ENCODE measurements around the gene EHHADH.

EHHADH gene

GRCh38 chr3:185225523-185225922 is 28.3 kb downstream of the EHHADH start:
- ATAC-seq (replicated peaks): no peak
- DNase-seq: no peak
- Mint-ChIP-seq H3K27me3 (no peaks in the 10 kb centered on the region), H3K4me3 (no peak overlapping the region), H3K27ac (no peak overlapping the region), H3K9me3 (no peaks in the 10 kb centered on the region), H3K4me1 (no peaks in the 10 kb centered on the region), H3K36me3 (peaks cover 2 to 3% of the 10 kb centered on the region in 2 donors)

GRCh38 chr3:185225080-185225479 is 28.8 kb downstream of the EHHADH start:
- DNase-seq: no peak
- H3K27me3 Mint-ChIP-seq: no peaks in the 10 kb centered on the region
- H3K4me3 Mint-ChIP-seq: no peak overlapping the region
- H3K27ac Mint-ChIP-seq: no peak overlapping the region
- H3K4me1 Mint-ChIP-seq: no peaks in the 10 kb centered on the region
- no peak for ATAC-seq (replicated peaks)
- H3K36me3 Mint-ChIP-seq: peaks cover 2 to 3% of the 10 kb centered on the region in 2 donors
- no peaks in the 10 kb centered on the region for H3K9me3 Mint-ChIP-seq

DNA sequence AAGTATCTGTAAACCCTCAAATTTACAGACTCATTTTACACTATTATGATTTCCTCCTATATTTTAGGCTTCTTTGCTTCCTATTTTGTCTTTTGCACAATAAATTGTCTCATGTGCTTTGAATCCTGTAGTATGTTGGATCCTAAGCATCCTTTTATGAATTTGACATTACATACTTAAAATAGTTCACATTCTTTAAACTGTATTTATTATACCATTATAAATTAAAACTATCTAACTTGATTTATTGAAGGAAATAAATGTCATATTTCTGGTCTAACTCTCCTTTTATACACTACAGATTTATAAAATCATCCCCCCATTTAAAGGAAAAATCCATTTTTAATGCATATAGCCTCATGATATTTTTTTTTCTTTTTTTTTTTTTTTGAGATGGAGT is 32.6 kb downstream of the EHHADH start:
- Mint-ChIP-seq H3K27ac (no peak overlapping the region), H3K27me3 (no peaks in the 10 kb centered on the region), H3K9me3 (no peaks in the 10 kb centered on the region), H3K36me3 (no peaks in the 10 kb centered on the region), H3K4me1 (no peaks in the 10 kb centered on the region), H3K4me3 (no peak overlapping the region)
- DNase-seq (no peak), ATAC-seq (replicated peaks) (no peak)

DNA sequence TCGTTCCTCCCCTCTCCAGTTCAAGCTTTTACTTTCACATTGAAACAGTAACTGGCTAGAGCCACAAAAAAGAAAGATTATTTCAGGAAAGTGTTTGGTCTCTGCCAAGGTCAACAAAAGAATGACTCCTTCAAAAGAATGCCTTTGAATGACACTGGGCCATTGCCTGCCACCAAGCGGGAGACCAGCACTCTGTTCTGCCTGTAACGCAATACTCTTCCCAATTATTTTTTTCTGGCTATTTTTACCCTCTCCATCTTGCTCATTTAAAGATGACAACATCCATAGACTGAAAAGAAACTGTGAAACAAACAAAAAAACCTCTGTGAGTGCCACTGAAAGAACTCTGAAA is 37.3 kb downstream of the EHHADH start:
- H3K4me3 Mint-ChIP-seq: no peak overlapping the region
- no peaks in the 10 kb centered on the region for H3K36me3 Mint-ChIP-seq
- ATAC-seq (replicated peaks) (no peak), DNase-seq (no peak)
- H3K9me3 Mint-ChIP-seq: no peaks in the 10 kb centered on the region
- H3K27me3 Mint-ChIP-seq: no peaks in the 10 kb centered on the region
- H3K27ac Mint-ChIP-seq: no peak overlapping the region
- no peaks in the 10 kb centered on the region for H3K4me1 Mint-ChIP-seq

- DNase-seq: no peak
Observed at GRCh38 chr3:185215873-185216606, 37.8 kb downstream of the EHHADH start.

DNA sequence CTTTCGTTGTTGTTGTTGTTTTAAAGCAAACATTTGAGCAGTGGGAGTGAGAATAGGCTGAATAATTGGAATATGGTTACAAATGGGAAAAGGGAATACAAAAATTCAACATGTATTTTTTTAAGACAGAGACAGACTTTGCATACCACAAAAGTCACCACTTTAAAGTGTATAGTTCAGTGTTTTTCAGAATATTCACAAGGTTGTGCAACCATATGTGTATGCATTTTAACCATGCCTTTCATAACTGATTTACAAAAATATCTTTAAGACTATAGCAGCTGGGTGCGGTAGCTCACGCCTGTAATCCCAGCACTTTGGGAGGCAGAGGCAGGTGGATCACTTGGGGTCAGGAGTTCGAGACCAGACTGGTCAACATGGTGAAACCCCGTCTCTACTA is 41.3 kb downstream of the EHHADH start:
- H3K4me3 Mint-ChIP-seq: no peak overlapping the region
- peaks cover 0 to 2% of the 10 kb centered on the region in 2 donors for H3K4me1 Mint-ChIP-seq
- no peaks in the 10 kb centered on the region for H3K27me3 Mint-ChIP-seq
- ATAC-seq (replicated peaks) (no peak), DNase-seq (no peak)
- no peaks in the 10 kb centered on the region for H3K9me3 Mint-ChIP-seq
- no peaks in the 10 kb centered on the region for H3K36me3 Mint-ChIP-seq
- no peak overlapping the region for H3K27ac Mint-ChIP-seq

More at GRCh38 chr3:185215873-185216606, 37.8 kb downstream of the EHHADH start:
- H3K4me1 Mint-ChIP-seq: no peaks in the 10 kb centered on the region
- no peak overlapping the region for H3K4me3 Mint-ChIP-seq
- no peaks in the 10 kb centered on the region for H3K36me3 Mint-ChIP-seq
- no peak overlapping the region for H3K27ac Mint-ChIP-seq
- no peaks in the 10 kb centered on the region for H3K27me3 Mint-ChIP-seq
- no peak for ATAC-seq (replicated peaks)
- H3K9me3 Mint-ChIP-seq: no peaks in the 10 kb centered on the region

- Mint-ChIP-seq H3K36me3 (no peaks in the 10 kb centered on the region), H3K9me3 (no peaks in the 10 kb centered on the region), H3K27ac (no peak overlapping the region), H3K27me3 (no peaks in the 10 kb centered on the region), H3K4me3 (no peak overlapping the region), H3K4me1 (peaks cover 0 to 2% of the 10 kb centered on the region in 2 donors)
- DNase-seq (no peak), ATAC-seq (replicated peaks) (no peak)
Observed at GRCh38 chr3:185212086-185212485, 41.8 kb downstream of the EHHADH start.

GRCh38 chr3:185210621-185211142 is 43.2 kb downstream of the EHHADH start:
- Mint-ChIP-seq H3K36me3 (no peaks in the 10 kb centered on the region), H3K9me3 (no peaks in the 10 kb centered on the region), H3K4me3 (no peak overlapping the region)

DNA sequence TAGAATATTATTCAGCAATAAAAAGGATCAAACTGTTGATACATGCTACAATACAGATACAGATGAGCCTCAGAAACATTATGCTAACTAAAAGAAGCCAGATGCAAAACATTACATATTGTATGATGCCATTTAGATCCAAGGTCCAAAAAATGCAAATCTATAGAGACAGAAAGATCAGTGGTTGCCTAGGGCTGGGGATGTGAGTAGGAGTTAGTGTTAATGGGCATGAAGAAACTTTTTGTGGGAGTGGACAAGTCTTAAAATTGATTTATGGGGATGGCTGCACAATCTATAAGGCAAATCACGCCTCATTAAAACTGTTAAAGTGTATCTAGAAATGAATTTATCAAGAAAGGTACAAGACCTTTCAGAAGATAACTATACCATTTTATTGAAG is 45.0 kb downstream of the EHHADH start:
- DNase-seq (no peak), ATAC-seq (replicated peaks) (no peak)
- H3K4me1 Mint-ChIP-seq: peaks cover 0 to 2% of the 10 kb centered on the region in 2 donors
- H3K9me3 Mint-ChIP-seq: no peaks in the 10 kb centered on the region
- no peaks in the 10 kb centered on the region for H3K27me3 Mint-ChIP-seq
- no peaks in the 10 kb centered on the region for H3K36me3 Mint-ChIP-seq
- no peak overlapping the region for H3K27ac Mint-ChIP-seq
- H3K4me3 Mint-ChIP-seq: no peak overlapping the region

More at GRCh38 chr3:185210621-185211142, 43.2 kb downstream of the EHHADH start:
- ATAC-seq (replicated peaks) (no peak), DNase-seq (no peak)
- Mint-ChIP-seq H3K4me1 (peaks cover 0 to 2% of the 10 kb centered on the region in 2 donors), H3K27me3 (no peaks in the 10 kb centered on the region), H3K27ac (no peak overlapping the region)

GRCh38 chr3:185207931-185208746 is 45.7 kb downstream of the EHHADH start:
- H3K36me3 Mint-ChIP-seq: peaks cover 0 to 4% of the 10 kb centered on the region in 2 donors
- no peaks in the 10 kb centered on the region for H3K9me3 Mint-ChIP-seq
- H3K27me3 Mint-ChIP-seq: no peaks in the 10 kb centered on the region
- DNase-seq: peak; percentile 6
- no peak overlapping the region for H3K4me3 Mint-ChIP-seq
- ATAC-seq (replicated peaks): peak; percentile 67 to 94
- H3K4me1 Mint-ChIP-seq: peaks cover 0 to 2% of the 10 kb centered on the region in 2 donors
- no peak overlapping the region for H3K27ac Mint-ChIP-seq

DNA sequence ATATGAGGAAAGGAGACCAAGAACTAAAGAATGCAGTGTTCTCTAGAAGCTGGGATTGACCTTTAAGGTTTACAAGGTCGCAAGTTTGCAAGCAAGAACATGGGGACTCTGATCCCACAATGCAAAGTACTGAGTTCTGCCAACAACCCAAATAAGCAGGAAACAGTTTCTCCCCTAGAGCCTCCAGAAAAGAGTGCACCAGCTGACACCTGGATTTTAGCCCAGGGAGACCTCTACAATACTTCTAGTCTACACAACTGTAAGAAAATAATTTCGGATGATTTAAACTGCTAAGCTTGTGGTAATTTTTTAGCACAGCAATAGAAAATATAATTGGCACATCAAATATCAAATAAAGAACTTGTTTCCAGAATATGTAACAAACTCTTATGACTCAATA is 46.4 kb downstream of the EHHADH start:
- peaks cover 0 to 4% of the 10 kb centered on the region in 2 donors for H3K36me3 Mint-ChIP-seq
- ATAC-seq (replicated peaks): no peak
- H3K4me3 Mint-ChIP-seq: no peak overlapping the region

DNA sequence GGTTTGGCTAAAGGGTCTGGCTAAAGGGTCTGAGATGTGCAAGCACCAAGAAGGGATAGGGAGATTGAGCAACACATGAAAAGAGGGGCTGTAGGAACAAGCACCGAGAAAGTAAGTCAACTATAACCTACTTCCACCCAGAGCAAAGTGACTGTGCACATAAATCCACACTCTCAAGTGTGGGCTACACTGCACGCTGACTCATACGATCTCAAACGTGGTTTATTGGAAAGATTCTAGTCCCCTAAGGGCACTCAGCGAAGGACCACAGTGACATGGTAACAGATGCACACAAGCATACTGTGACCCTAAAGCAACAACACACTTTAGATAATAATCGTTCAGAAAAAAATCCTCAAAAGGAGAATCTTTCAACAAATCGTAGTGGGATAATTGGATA is 48.0 kb downstream of the EHHADH start:
- DNase-seq: no peak
- H3K27me3 Mint-ChIP-seq: no peaks in the 10 kb centered on the region
- no peak for ATAC-seq (replicated peaks)
- no peaks in the 10 kb centered on the region for H3K9me3 Mint-ChIP-seq
- no peak overlapping the region for H3K4me3 Mint-ChIP-seq
- H3K4me1 Mint-ChIP-seq: peaks cover 0 to 2% of the 10 kb centered on the region in 2 donors
- no peak overlapping the region for H3K27ac Mint-ChIP-seq
- H3K36me3 Mint-ChIP-seq: peaks cover 3 to 4% of the 10 kb centered on the region in 2 donors

More for the DNA sequence above, 46.4 kb downstream of the EHHADH start:
- Mint-ChIP-seq H3K9me3 (no peaks in the 10 kb centered on the region), H3K27me3 (no peaks in the 10 kb centered on the region), H3K27ac (no peak overlapping the region), H3K4me1 (peaks cover 0 to 2% of the 10 kb centered on the region in 2 donors)
- DNase-seq: no peak

GRCh38 chr3:185204894-185205293 is 49.0 kb downstream of the EHHADH start:
- Mint-ChIP-seq H3K4me3 (no peak overlapping the region), H3K27ac (no peak overlapping the region), H3K27me3 (no peaks in the 10 kb centered on the region), H3K4me1 (peaks cover 0 to 2% of the 10 kb centered on the region in 2 donors), H3K9me3 (no peaks in the 10 kb centered on the region), H3K36me3 (peaks cover 3 to 4% of the 10 kb centered on the region in 2 donors)
- DNase-seq (no peak), ATAC-seq (replicated peaks) (no peak)

DNA sequence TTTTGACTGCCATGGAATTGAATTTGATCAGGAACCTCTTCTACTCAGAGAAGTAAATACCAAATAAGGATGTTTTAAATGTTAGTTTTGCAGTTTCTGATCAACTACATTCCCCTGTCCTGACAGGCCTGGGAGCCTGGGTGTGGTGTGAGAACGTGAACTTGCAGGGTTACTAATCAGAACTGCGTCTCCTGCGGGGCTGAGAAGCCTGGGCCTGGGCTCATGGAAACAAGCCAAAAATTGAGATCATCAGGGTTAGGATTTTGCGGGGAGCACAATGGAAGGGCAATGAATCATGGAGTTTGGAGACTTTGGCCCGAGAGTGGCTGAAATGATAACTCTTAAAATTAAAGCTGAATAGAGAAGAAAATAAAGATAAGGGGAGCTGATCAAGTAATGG is 53.2 kb downstream of the EHHADH start:
- Mint-ChIP-seq H3K27me3 (no peaks in the 10 kb centered on the region), H3K4me3 (no peak overlapping the region), H3K9me3 (peaks cover 0 to 2% of the 10 kb centered on the region in 2 donors), H3K27ac (no peak overlapping the region), H3K36me3 (peaks cover 3 to 4% of the 10 kb centered on the region in 2 donors), H3K4me1 (no peaks in the 10 kb centered on the region)
- ATAC-seq (replicated peaks): no peak
- DNase-seq: no peak

DNA sequence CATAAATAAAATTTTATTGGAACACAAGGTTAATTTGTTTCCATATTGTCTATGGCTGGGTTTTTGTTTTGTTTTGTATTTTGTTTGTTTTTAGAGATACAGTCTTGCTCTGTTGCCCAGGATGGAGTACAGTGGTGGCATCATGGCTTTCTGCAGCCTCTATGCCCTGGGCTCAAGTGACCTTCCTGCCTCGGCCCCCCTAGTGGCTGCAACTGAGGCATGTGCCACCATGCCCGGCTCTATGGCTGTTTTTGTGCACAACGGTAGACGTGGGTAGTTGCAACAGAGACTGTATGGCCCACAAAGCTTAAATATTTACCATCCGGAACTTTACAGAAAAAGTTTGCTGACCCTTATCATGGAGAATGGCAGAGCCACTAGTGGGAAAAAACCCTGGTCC is 54.2 kb downstream of the EHHADH start:
- no peak for ATAC-seq (replicated peaks)
- H3K27ac Mint-ChIP-seq: no peak overlapping the region
- H3K27me3 Mint-ChIP-seq: no peaks in the 10 kb centered on the region
- DNase-seq: no peak
- no peaks in the 10 kb centered on the region for H3K4me1 Mint-ChIP-seq
- no peak overlapping the region for H3K4me3 Mint-ChIP-seq
- H3K9me3 Mint-ChIP-seq: peaks cover 0 to 2% of the 10 kb centered on the region in 2 donors
- H3K36me3 Mint-ChIP-seq: peaks cover 3 to 8% of the 10 kb centered on the region in 2 donors

Data from stimulated activated naive B cell treated with anti-CD40 and anti-IgM and Interleukin-4, amounts not matched to agents 10 μg/mL and 1 μg/mL and 100 μg/mL, for 72 hours (primary cell).